ENCODE data around the gene RFX7.
"Not testable (repeated sequence)": the region's sequence is repeated elsewhere in the genome, so short reads cannot be mapped to it uniquely, and the experiment has no call there.

RFX7 gene

DNA sequence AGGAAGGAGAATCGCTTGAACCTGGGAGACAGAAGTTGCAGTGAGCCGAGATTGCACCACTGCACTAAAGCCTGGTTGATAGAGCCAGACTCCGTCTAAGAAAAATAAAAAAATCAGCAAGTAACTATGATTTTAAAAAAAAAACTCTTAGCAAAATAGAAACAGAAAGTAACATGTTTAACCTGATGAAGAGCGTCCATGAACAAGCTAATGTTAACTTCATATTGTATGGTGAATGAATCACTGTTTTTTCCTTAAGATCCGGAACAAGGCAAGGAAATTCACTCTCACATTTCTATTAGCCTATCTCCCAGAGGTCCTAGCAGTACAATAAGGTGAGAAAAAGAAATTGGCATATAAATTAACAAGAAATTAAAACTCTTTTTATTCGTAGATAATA lies 69.0 kb downstream of the RFX7 start:
- TF ChIP-seq, protein P1, sequence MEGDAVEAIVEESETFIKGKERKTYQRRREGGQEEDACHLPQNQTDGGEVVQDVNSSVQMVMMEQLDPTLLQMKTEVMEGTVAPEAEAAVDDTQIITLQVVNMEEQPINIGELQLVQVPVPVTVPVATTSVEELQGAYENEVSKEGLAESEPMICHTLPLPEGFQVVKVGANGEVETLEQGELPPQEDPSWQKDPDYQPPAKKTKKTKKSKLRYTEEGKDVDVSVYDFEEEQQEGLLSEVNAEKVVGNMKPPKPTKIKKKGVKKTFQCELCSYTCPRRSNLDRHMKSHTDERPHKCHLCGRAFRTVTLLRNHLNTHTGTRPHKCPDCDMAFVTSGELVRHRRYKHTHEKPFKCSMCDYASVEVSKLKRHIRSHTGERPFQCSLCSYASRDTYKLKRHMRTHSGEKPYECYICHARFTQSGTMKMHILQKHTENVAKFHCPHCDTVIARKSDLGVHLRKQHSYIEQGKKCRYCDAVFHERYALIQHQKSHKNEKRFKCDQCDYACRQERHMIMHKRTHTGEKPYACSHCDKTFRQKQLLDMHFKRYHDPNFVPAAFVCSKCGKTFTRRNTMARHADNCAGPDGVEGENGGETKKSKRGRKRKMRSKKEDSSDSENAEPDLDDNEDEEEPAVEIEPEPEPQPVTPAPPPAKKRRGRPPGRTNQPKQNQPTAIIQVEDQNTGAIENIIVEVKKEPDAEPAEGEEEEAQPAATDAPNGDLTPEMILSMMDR (IDR thresholded peaks at IDR 0.05; ENCODE audit: low read depth, low read length, missing control alignments): no peak
- DNase-seq (ENCODE audit: extremely low read depth, low read depth): no peak
- no peak overlapping the region for H3K4me3 ChIP-seq (replicated peaks; ENCODE audit: low read depth, low read length)

DNA sequence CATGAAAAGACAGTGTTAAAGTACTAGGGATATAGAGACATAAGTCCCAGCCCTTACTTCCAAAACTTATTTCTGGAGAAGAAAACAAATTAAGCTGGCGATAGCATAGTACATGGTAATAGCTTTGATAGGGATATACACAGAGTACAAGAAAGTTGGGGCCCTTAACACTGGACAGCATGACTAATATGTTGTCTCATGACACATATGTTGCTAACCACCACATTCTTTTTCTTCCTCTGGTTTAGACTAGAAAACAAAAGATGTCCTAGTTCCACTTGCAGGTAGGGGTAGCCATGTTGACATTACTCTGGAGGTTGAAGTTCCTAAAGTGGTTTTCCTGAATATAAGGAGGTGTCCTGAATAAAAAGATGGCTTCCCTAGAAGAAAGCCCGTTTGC lies 75.3 kb downstream of the RFX7 start:
- TF ChIP-seq, protein P1 (IDR thresholded peaks at IDR 0.05; ENCODE audit: low read depth, low read length, missing control alignments): no peak
- DNase-seq (ENCODE audit: extremely low read depth, low read depth): no peak

DNA sequence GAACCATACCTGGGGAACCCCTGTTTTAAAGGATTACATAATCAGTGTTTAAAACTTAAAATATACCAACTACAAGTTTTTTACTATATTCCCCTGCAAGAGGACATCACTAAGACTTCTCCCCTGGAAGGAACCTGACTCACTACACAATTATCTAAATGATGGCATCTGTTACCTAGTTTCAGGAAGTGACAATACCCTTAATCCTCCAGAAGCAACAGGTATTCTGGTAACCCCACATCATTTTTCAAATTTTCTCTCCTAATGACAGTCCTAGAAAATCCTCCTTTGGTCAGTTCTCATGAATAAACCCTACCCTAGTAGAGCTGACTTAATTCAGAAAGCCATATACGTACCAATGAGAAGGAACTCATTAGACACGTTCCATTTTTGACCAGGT lies 78.4 kb downstream of the RFX7 start:
- DNase-seq (ENCODE audit: extremely low read depth, low read depth): no peak
- TF ChIP-seq, protein P1 (IDR thresholded peaks at IDR 0.05; ENCODE audit: low read depth, low read length, missing control alignments): no peak
- no peak overlapping the region for H3K4me3 ChIP-seq (replicated peaks; ENCODE audit: low read depth, low read length)

More for the DNA sequence above, 75.3 kb downstream of the RFX7 start:
- H3K4me3 ChIP-seq (replicated peaks; ENCODE audit: low read depth, low read length): no peak overlapping the region

DNA sequence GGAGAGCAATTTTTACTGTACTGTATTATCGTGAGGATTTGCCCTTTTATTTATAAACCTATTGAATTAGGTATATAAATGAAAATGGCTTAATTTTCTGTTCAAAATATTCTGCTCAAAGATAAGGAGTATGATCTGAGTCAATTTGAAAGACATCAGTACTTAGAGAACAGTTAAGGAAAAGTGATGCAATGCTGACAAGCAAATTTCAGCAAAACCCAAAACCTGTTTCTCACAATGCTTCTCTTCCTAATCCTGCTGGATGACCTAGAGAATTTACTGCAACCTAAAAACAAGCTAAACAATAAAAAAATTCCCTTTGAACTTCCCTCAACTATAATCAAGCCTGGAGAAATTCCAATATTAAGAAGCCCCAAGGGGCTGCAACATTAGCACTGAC lies 82.7 kb downstream of the RFX7 start:
- no peak for DNase-seq (ENCODE audit: extremely low read depth, low read depth)
- H3K4me3 ChIP-seq (replicated peaks; ENCODE audit: low read depth, low read length): no peak overlapping the region
- TF ChIP-seq, protein P1 (IDR thresholded peaks at IDR 0.05; ENCODE audit: low read depth, low read length, missing control alignments): no peak

DNA sequence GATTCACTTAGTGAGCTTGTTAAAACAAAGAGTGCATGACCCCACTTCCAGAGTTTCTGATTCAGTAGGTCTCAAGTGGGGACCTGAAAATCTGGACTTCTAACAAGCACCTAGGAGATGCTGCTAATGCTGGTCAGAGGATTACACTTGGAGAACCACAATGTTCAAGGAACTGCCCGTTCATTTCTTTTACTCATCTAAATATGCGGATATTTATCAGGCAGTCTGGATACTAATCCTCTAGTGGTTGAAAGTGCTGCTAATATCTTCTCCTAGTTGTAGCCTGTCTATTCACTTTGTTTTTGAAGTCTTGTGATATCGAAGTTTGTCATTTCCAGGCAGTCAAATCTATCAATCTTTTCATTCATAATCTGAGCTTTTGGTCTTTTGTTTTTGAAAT lies 86.8 kb downstream of the RFX7 start:
- no peak for DNase-seq (ENCODE audit: extremely low read depth, low read depth)
- TF ChIP-seq, protein P1 (IDR thresholded peaks at IDR 0.05; ENCODE audit: low read depth, low read length, missing control alignments): no peak
- H3K4me3 ChIP-seq (replicated peaks; ENCODE audit: low read depth, low read length): no peak overlapping the region

DNA sequence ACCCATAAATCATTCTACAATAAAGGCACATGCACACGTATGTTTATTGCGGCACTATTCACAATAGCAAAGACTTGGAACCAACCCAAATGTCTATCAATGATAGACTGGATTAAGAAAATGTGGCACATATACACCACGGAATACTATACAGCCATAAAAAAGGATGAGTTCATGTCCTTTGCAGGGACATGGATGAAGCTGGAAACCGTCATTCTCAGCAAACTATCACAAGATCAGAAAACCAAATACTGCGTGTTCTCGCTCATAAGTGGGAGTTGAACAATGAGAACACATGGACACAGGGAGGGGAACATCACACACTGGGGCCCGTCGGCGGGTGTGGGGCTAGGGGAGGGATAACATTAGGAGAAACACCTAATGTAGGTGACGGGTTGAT lies 88.4 kb downstream of the RFX7 start:
- not testable (repeated sequence) for DNase-seq (ENCODE audit: extremely low read depth, low read depth); H3K4me3 ChIP-seq (replicated peaks; ENCODE audit: low read depth, low read length)

DNA sequence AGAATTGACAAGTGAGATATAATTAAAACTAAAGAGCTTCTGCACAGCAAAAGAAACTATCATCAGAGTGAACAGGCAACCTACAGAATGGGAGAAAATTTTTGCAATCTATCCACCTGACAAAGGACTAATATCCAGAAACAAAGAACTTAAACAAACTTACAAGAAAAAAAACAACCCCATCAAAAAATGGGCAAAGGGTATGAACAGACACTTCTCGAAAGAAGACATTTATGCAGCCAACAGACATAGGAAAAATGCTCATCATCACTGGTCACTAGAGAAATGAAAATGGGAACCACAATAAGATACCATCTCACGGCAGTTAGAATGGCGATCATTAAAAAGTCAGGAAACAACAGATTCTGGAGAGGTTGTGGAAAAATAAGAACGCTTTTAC lies 88.9 kb downstream of the RFX7 start:
- H3K4me3 ChIP-seq (replicated peaks; ENCODE audit: low read depth, low read length); DNase-seq (ENCODE audit: extremely low read depth, low read depth): not testable (repeated sequence)

DNA sequence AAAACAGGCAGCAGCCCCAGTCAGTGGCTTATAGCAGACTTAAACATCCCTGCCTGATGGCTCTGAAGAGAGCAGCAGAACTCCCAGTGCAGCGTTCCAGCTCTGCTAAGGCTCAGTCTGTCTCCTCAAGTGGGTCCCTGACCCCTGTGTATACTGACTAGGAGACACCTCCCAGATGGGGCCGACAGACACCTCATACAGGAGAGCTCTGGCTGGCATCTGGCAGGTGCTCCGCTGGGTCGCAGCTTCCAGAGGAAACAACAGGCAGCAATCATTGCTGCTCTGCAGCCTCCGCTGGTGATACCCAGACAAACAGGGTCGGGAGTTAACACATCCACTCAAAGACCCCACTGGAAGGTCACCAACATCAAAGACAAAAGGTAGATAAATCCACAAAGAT lies 93.5 kb downstream of the RFX7 start:
- DNase-seq (ENCODE audit: extremely low read depth, low read depth): no peak
- H3K4me3 ChIP-seq (replicated peaks; ENCODE audit: low read depth, low read length): no peak overlapping the region
- TF ChIP-seq, protein P1 (IDR thresholded peaks at IDR 0.05; ENCODE audit: low read depth, low read length, missing control alignments): no peak

Measured in HFF-Myc (cell line).